HCT116 (cell line): ENCODE measurements around the gene ARL8B. TPM values are rescaled to one million over a fixed set of nuclear protein-coding genes. Genes with fewer than 3 reads are reported as not detected.

Source experiments
- ATAC-seq: fragments of 200-7000 bp; cut with Tn5 transposase; 2 replicates; pipeline ENCODE4 v1.9.1; 2020; ENCODE audit warnings: mild to moderate bottlenecking, moderate library complexity
- BruUV-seq: library from RNA; stranded (reverse); fragments of 400-500 nt; replicated peaks from 2 replicates; lab custom pipeline; 2021; lab: Mats Ljungman, UMichigan
- CTCF ChIA-PET: fragments of 300-600 bp; sonication (Branson Sonifier 250); formaldehyde crosslinking; loops from one replicate; lab custom pipeline; 2021; ENCODE audit warnings: antibody characterized with exemption; lab: Charles Lee
- POLR2A ChIA-PET: fragments of 300-600, 350-600 bp; sonication (Branson Sonifier 250); formaldehyde crosslinking; loops from one replicate; lab custom pipeline; 2021; ENCODE audit warnings: antibody characterized with exemption; lab: Charles Lee
- RAD21 ChIA-PET, 2 experiments: fragments of 300-600 bp; sonication (Branson Sonifier 250); formaldehyde crosslinking; loops; one replicate each; lab custom pipeline; 2023; ENCODE audit warnings: low total read pairs in 2 of 2; ENCODE audit not compliant: uncharacterized antibody in 2 of 2, unreplicated experiment in 2 of 2, low non-redundant PET in 1 of 2; lab: Charles Lee
- DNase-seq: peaks from one replicate; pipeline ENCODE4 v3.0.0-alpha.2; 2010; ENCODE audit warnings: low read depth, low spot score
- H2AFZ ChIP-seq: fragments of 200-600 bp; shearing (Covaris generic), sonication (generic); 2 replicates; pipeline ENCODE4 v1.6.1; 2017; ENCODE audit warnings: low read depth, mixed run types, mixed read lengths, antibody characterized with exemption, low read length; ENCODE audit not compliant: poor library complexity, severe bottlenecking
- H3K27ac ChIP-seq: 2 replicates; pipeline ENCODE4 v1.5.1; 2012; ENCODE audit warnings: low read depth, low read length
- H3K27me3 ChIP-seq: fragments of 200-600 bp; sonication (generic); 2 replicates; pipeline ENCODE4 v1.6.1; 2016; ENCODE audit warnings: mixed run types, low read length, mixed read lengths; ENCODE audit not compliant: insufficient read depth
- H3K36me3 ChIP-seq, 2 experiments: fragments of 200-500 bp in 1 of 2; fragments of 200-600 bp in 1 of 2; sonication (Bioruptor generic) in 1 of 2; sonication (generic) in 1 of 2; 2 replicates each; pipeline versions ENCODE4 v1.5.1 to v1.6.1; 2014 to 2016; ENCODE audit warnings: low read length in 2 of 2, inconsistent platforms in 1 of 2, mixed read lengths in 1 of 2, mixed run types in 1 of 2; ENCODE audit not compliant: insufficient read depth in 2 of 2, control insufficient read depth in 1 of 2
- H3K4me1 ChIP-seq, 2 experiments: fragments of 200-600 bp in 1 of 2; sonication (generic) in 1 of 2; 2 replicates each; pipeline versions ENCODE4 v1.5.1 to v1.6.1; 2012 to 2017; ENCODE audit warnings: low read length in 2 of 2, inconsistent platforms in 1 of 2, mild to moderate bottlenecking in 1 of 2, mixed read lengths in 1 of 2, mixed run types in 1 of 2, moderate library complexity in 1 of 2; ENCODE audit not compliant: insufficient read depth in 2 of 2, control insufficient read depth in 1 of 2
- H3K4me2 ChIP-seq: fragments of 200-600 bp; sonication (generic); 2 replicates; pipeline ENCODE4 v1.6.1; 2017; ENCODE audit warnings: mixed run types, low read length, mixed read lengths
- H3K4me3 ChIP-seq, 2 experiments: fragments of 200-600 bp in 1 of 2; sonication (generic) in 1 of 2; replicated peaks in 1 of 2; 2 replicates each; pipeline ENCODE4 v1.5.1; 2011 to 2016; ENCODE audit warnings: low read length in 2 of 2, control low read depth in 1 of 2, low read depth in 1 of 2, mild to moderate bottlenecking in 1 of 2, mixed read lengths in 1 of 2, mixed run types in 1 of 2
- H3K79me2 ChIP-seq: fragments of 200-600 bp; sonication (generic); 2 replicates; pipeline ENCODE4 v1.6.1; 2017; ENCODE audit warnings: mild to moderate bottlenecking, mixed run types, low read length, moderate library complexity, mixed read lengths; ENCODE audit not compliant: insufficient read depth
- H3K9ac ChIP-seq: fragments of 200-600 bp; sonication (generic); 2 replicates; pipeline ENCODE4 v1.6.1; 2016; ENCODE audit warnings: low read length, mixed read lengths
- H3K9me2 ChIP-seq: fragments of 200-600 bp; sonication (generic), shearing (Covaris generic); 2 replicates; pipeline ENCODE4 v1.6.1; 2017; ENCODE audit warnings: mixed run types, mild to moderate bottlenecking, moderate library complexity; ENCODE audit not compliant: insufficient read depth
- H3K9me3 ChIP-seq, 2 experiments: fragments of 200-500 bp in 1 of 2; fragments of 200-600 bp in 1 of 2; sonication (Bioruptor generic) in 1 of 2; sonication (generic) in 1 of 2; 2 replicates each; pipeline ENCODE4 v1.6.1; 2014 to 2017; ENCODE audit warnings: low read length in 2 of 2, mixed read lengths in 2 of 2, inconsistent platforms in 1 of 2, low read depth in 1 of 2, mild to moderate bottlenecking in 1 of 2, mixed run types in 1 of 2, moderate library complexity in 1 of 2; ENCODE audit not compliant: control insufficient read depth in 1 of 2, insufficient read depth in 1 of 2
- H4K20me1 ChIP-seq: fragments of 200-600 bp; sonication (generic), shearing (Covaris generic); 2 replicates; pipeline ENCODE4 v1.6.1; 2017; ENCODE audit warnings: mixed run types, mild to moderate bottlenecking, moderate library complexity; ENCODE audit not compliant: insufficient read depth
- ATF3 ChIP-seq: IDR thresholded peaks from 2 replicates; pipeline ENCODE4 v1.6.1; 2012
- CBX3 ChIP-seq: IDR thresholded peaks from 2 replicates; pipeline ENCODE4 v1.6.1; 2012; ENCODE audit warnings: low read depth
- FOSL1 ChIP-seq: IDR thresholded peaks from 2 replicates; pipeline ENCODE4 v1.6.1; 2012; ENCODE audit warnings: low read depth
- POLR2A ChIP-seq: IDR thresholded peaks from 2 replicates; pipeline ENCODE4 v1.7.0; 2011; ENCODE audit warnings: borderline replicate concordance; ENCODE audit not compliant: insufficient read depth, insufficient read length; ENCODE audit errors: extremely low read depth
- YY1 ChIP-seq: IDR thresholded peaks from 2 replicates; pipeline ENCODE4 v1.6.1; 2011; ENCODE audit warnings: low read length, low read depth, moderate library complexity, mild to moderate bottlenecking; ENCODE audit not compliant: insufficient replicate concordance; ENCODE audit errors: extremely low read depth
- intact Hi-C: fragments of 100-400 bp; cut with micrococcal nuclease; formaldehyde crosslinking; loops from 2 replicates; pipeline ENCODE4 v1.10.0; 2022
- total RNA-seq: library from RNA; stranded (reverse); gene quantifications from one replicate; pipeline ENCODE4 v1.2.1, GENCODE V29; 2021; ENCODE audit not compliant: unreplicated experiment

The ARL8B gene
- total RNA-seq, 1 experiment from 2014 or later: 38.1 TPM

GRCh38 chr3:5128849-5129248 lies 6.8 kb downstream of the ARL8B start:
- TF ChIP-seq POLR2A: no peak
- intact Hi-C loops: no loop called here
- CTCF ChIA-PET: no interaction called here
- no TSS peak for BruUV-seq
- H3K79me2 ChIP-seq: peaks cover 98% of the 10 kb centered on the region
- H2AFZ ChIP-seq: no peak overlapping the region
- no peak overlapping the region for H3K4me3 ChIP-seq
- H3K4me2 ChIP-seq: no peak overlapping the region
- H3K9ac ChIP-seq: no peak overlapping the region
- H3K27ac ChIP-seq: no peak overlapping the region
- POLR2A ChIA-PET: no interaction called here
- peaks cover 3% of the 10 kb centered on the region in 2 experiments; a peak in 2 of 4 replicates for H3K4me1 ChIP-seq
- H4K20me1 ChIP-seq: peaks cover 10% of the 10 kb centered on the region; the same call in 1 of the 2 replicates
- H3K36me3 ChIP-seq: no peaks in the 10 kb centered on the region
- H3K27me3 ChIP-seq: no peaks in the 10 kb centered on the region
- ATAC-seq (no peak), DNase-seq (no peak)
- H3K9me3 ChIP-seq: no peaks in the 10 kb centered on the region
- RAD21 ChIA-PET: no interaction called here
- H3K9me2 ChIP-seq: no peaks in the 10 kb centered on the region

- intact Hi-C loops: no loop called here
- ChIA-PET CTCF (interaction anchor here (1.3 kb wide), 1 partner anchor 12 kb away, joined by 3 read pairs; no protein-coding TSS in a partner anchor), RAD21 (no interaction called here), POLR2A (no interaction called here)
- no peaks in the 10 kb centered on the region; the same call in 1 of the 2 replicates for H4K20me1 ChIP-seq
- peaks cover 3 to 7% of the 10 kb centered on the region in 2 experiments; a peak in 3 of 4 replicates for H3K4me1 ChIP-seq
- DNase-seq (no peak), ATAC-seq (no peak)
- BruUV-seq: no TSS peak
- no peaks in the 10 kb centered on the region for H3K27me3 ChIP-seq
- no peak overlapping the region for H2AFZ ChIP-seq
- H3K9ac ChIP-seq: no peak overlapping the region
- no peak overlapping the region for H3K27ac ChIP-seq
- no peaks in the 10 kb centered on the region for H3K36me3 ChIP-seq
- no peaks in the 10 kb centered on the region for H3K9me3 ChIP-seq
- H3K9me2 ChIP-seq: no peaks in the 10 kb centered on the region
- no peak overlapping the region for H3K4me2 ChIP-seq
- H3K79me2 ChIP-seq: peaks cover 94% of the 10 kb centered on the region
- TF ChIP-seq FOSL1: no peak
- no peak for TF ChIP-seq CBX3
- no peak for TF ChIP-seq ATF3
- TF ChIP-seq YY1: no peak
- no peak overlapping the region for H3K4me3 ChIP-seq
Observed at GRCh38 chr3:5133239-5134018, 11.3 kb downstream of the ARL8B start.
